Measurements from ENCODE around the gene MARCHF10.

GRCh38 chr17:62760945-62761267, 47.2 kb downstream of the MARCHF10 start:
- no peak for TF ChIP-seq EZH2phosphoT487 (IDR thresholded peaks at IDR 0.05; ENCODE audit: low read depth)
- TF ChIP-seq CTCF (IDR thresholded peaks at IDR 0.05; ENCODE audit: low read depth, low read length) = no peak

Data from OCI-LY3 (cell line).